Stimulated activated CD4-positive, alpha-beta T cell treated with anti-CD3 and anti-CD28 coated beads, TNF-alpha, amount 100 ng/mL, for 1 hour (primary cell): ENCODE data around the gene CNPY4.
A peak's percentile ranks its signal among the peaks of the same experiment; 100 is the strongest.
"Not testable (repeated sequence)": the region's sequence is repeated elsewhere in the genome, so short reads cannot be mapped to it uniquely, and the experiment has no call there.

Source experiments
- DNase-seq, 3 donors: peaks; one replicate each; pipeline ENCODE4 v3.0.0-alpha.2; 2020; ENCODE audit warnings: low read depth in 3 of 3, low spot score in 1 of 3

The CNPY4 gene

GRCh38 chr7:100118388-100119071 lies 904 bp upstream of the CNPY4 start:
- no peak for DNase-seq

GRCh38 chr7:100119970-100120732 lies 717 bp downstream of the CNPY4 start:
- DNase-seq, result peak; percentile 29 to 49 (median 39)

- DNase-seq, result no peak
Observed at GRCh38 chr7:100120733-100121036, 1.3 kb downstream of the CNPY4 start.

GRCh38 chr7:100122067-100122466 lies 2.6 kb downstream of the CNPY4 start:
- no peak for DNase-seq

GRCh38 chr7:100122568-100122967 lies 3.1 kb downstream of the CNPY4 start:
- DNase-seq, result no peak

GRCh38 chr7:100124301-100125230 lies 5.1 kb downstream of the CNPY4 start:
- DNase-seq, result no peak

- no peak for DNase-seq
Observed at GRCh38 chr7:100126239-100126930, 7.0 kb downstream of the CNPY4 start.

- peak; percentile 72 to 81 (median 81) for DNase-seq
Observed at GRCh38 chr7:100126931-100127865, 7.8 kb downstream of the CNPY4 start, which contains the start of gene MBLAC1. Gene MBLAC1, plus strand, starts transcription at chr7:100126967. Its CDS starts 429 bp downstream, at chr7:100127396.

- DNase-seq, result peak in 1 of 3 donors; percentile 9
Observed at GRCh38 chr7:100127866-100128636, 8.6 kb downstream of the CNPY4 start.

GRCh38 chr7:100128637-100128963 lies 9.2 kb downstream of the CNPY4 start:
- no peak for DNase-seq

GRCh38 chr7:100130220-100130607 lies 10.8 kb downstream of the CNPY4 start:
- not testable (repeated sequence) for DNase-seq

GRCh38 chr7:100130608-100131453 lies 11.4 kb downstream of the CNPY4 start:
- peak; percentile 51 to 78 (median 74) for DNase-seq

- DNase-seq, result no peak
Observed at GRCh38 chr7:100132126-100132525, 12.7 kb downstream of the CNPY4 start.

- peak; percentile 27 to 45 (median 43) for DNase-seq
Observed at GRCh38 chr7:100132697-100133151, 13.3 kb downstream of the CNPY4 start.

GRCh38 chr7:100137851-100138760 lies 18.7 kb downstream of the CNPY4 start:
- no peak for DNase-seq

- no peak for DNase-seq
Observed at GRCh38 chr7:100141555-100141949, 22.1 kb downstream of the CNPY4 start.

- DNase-seq, result no peak
Observed at GRCh38 chr7:100142461-100142860, 23.0 kb downstream of the CNPY4 start.
